DOHH2 (cell line): ENCODE measurements around the gene HOTAIR.
A peak's percentile ranks its signal among the peaks of the same experiment; 100 is the strongest.

Experiments
- H3F3A ChIP-seq: fragments of 200-600 bp; sonication (generic), shearing (Covaris generic); 2 replicates; pipeline ENCODE4 v1.6.0; 2016; ENCODE audit warnings: antibody characterized with exemption, mild to moderate bottlenecking; ENCODE audit not compliant: control insufficient read depth, insufficient read depth
- H3K27ac ChIP-seq: fragments of 200-600 bp; sonication (generic); 2 replicates; pipeline ENCODE4 v1.5.1; 2014; ENCODE audit warnings: low read depth, mild to moderate bottlenecking, low read length, moderate library complexity
- H3K27me3 ChIP-seq: fragments of 200-600 bp; sonication (generic); 2 replicates; pipeline ENCODE4 v1.6.1; 2014; ENCODE audit warnings: mild to moderate bottlenecking, low read length, mixed read lengths; ENCODE audit not compliant: control insufficient read depth
- H3K36me3 ChIP-seq: fragments of 200-600 bp; sonication (generic); 2 replicates; pipeline ENCODE4 v1.6.1; 2014; ENCODE audit warnings: mild to moderate bottlenecking, low read length, moderate library complexity, mixed read lengths; ENCODE audit not compliant: control insufficient read depth
- H3K4me1 ChIP-seq: fragments of 200-600 bp; sonication (generic); 2 replicates; pipeline ENCODE4 v1.6.1; 2014; ENCODE audit warnings: mild to moderate bottlenecking, low read length, mixed read lengths; ENCODE audit not compliant: control insufficient read depth
- H3K4me2 ChIP-seq: fragments of 200-600 bp; sonication (generic); 2 replicates; pipeline ENCODE4 v1.6.0; 2014; ENCODE audit warnings: mild to moderate bottlenecking, low read length, moderate library complexity
- H3K4me3 ChIP-seq: fragments of 200-600 bp; sonication (generic); 2 replicates; pipeline ENCODE4 v1.5.1; 2014; ENCODE audit warnings: mild to moderate bottlenecking, low read length, mixed read lengths
- H3K79me2 ChIP-seq: fragments of 200-600 bp; sonication (generic); 2 replicates; pipeline ENCODE4 v1.6.1; 2014; ENCODE audit warnings: mild to moderate bottlenecking, low read length, mixed read lengths; ENCODE audit not compliant: control insufficient read depth
- H3K9me2 ChIP-seq: fragments of 200-600 bp; sonication (generic); replicated peaks from 2 replicates; pipeline ENCODE4 v1.6.1; 2014; ENCODE audit warnings: mild to moderate bottlenecking, low read length, mixed read lengths; ENCODE audit not compliant: control insufficient read depth
- H3K9me3 ChIP-seq: fragments of 200-600 bp; sonication (generic); 2 replicates; pipeline ENCODE4 v1.6.1; 2014; ENCODE audit warnings: antibody characterized with exemption, low read length, mixed read lengths; ENCODE audit not compliant: control insufficient read depth, insufficient read depth
- H4K20me1 ChIP-seq: fragments of 200-600 bp; sonication (generic); 2 replicates; pipeline ENCODE4 v1.6.0; 2014; ENCODE audit warnings: low read depth, mild to moderate bottlenecking, antibody characterized with exemption, low read length, moderate library complexity; ENCODE audit not compliant: control insufficient read depth, insufficient read depth
- CTCF ChIP-seq: fragments of 200-600 bp; sonication (generic); IDR thresholded peaks from one replicate; pipeline ENCODE4 v1.5.1; 2014; ENCODE audit warnings: antibody characterized with exemption, mild to moderate bottlenecking, low read depth, low read length; ENCODE audit not compliant: poor library complexity, severe bottlenecking
- EZH2phosphoT487 ChIP-seq: fragments of 200-600 bp; sonication (generic); IDR thresholded peaks from 2 replicates; pipeline ENCODE4 v1.6.1; 2017; ENCODE audit warnings: borderline replicate concordance, mild to moderate bottlenecking, antibody characterized with exemption, low read length, moderate library complexity, mixed read lengths

Gene HOTAIR

GRCh38 chr12:53969588-53970259, 5.0 kb downstream of the HOTAIR start:
- no peaks in the 10 kb centered on the region for H3F3A ChIP-seq
- H3K9me2 ChIP-seq, result no peaks in the 10 kb centered on the region
- H3K27ac ChIP-seq, result no peak overlapping the region
- peaks cover 18% of the 10 kb centered on the region for H3K4me1 ChIP-seq
- H3K79me2 ChIP-seq, result no peaks in the 10 kb centered on the region
- H3K36me3 ChIP-seq, result no peaks in the 10 kb centered on the region
- no peak overlapping the region for H3K4me3 ChIP-seq
- H3K4me2 ChIP-seq, result no peak overlapping the region
- TF ChIP-seq EZH2phosphoT487, result no peak
- no peak for TF ChIP-seq CTCF
- H4K20me1 ChIP-seq, result no peaks in the 10 kb centered on the region; the same call in 1 of the 2 replicates
- peaks cover 97% of the 10 kb centered on the region for H3K27me3 ChIP-seq
- no peaks in the 10 kb centered on the region for H3K9me3 ChIP-seq

GRCh38 chr12:53968214-53969127, 6.3 kb downstream of the HOTAIR start:
- Histone ChIP-seq H3K4me3 (no peak overlapping the region), H3K27me3 (peaks cover 95% of the 10 kb centered on the region), H3K4me1 (peaks cover 7% of the 10 kb centered on the region), H3K27ac (no peak overlapping the region), H3K9me2 (no peaks in the 10 kb centered on the region), H4K20me1 (no peaks in the 10 kb centered on the region; the same call in 1 of the 2 replicates), H3F3A (no peaks in the 10 kb centered on the region), H3K79me2 (no peaks in the 10 kb centered on the region), H3K36me3 (no peaks in the 10 kb centered on the region), H3K4me2 (no peak overlapping the region), H3K9me3 (no peaks in the 10 kb centered on the region)
- TF ChIP-seq CTCF, result no peak
- TF ChIP-seq EZH2phosphoT487, result peak; percentile 62; the same call in 1 of the 2 replicates

GRCh38 chr12:53967421-53967925, 7.3 kb downstream of the HOTAIR start:
- Histone ChIP-seq H3K4me1 (peaks cover 7% of the 10 kb centered on the region), H3K27ac (no peak overlapping the region), H3K79me2 (no peaks in the 10 kb centered on the region), H3K9me2 (no peaks in the 10 kb centered on the region), H3K27me3 (peaks cover 88% of the 10 kb centered on the region), H3F3A (no peaks in the 10 kb centered on the region), H3K4me3 (no peak overlapping the region), H3K4me2 (no peak overlapping the region), H3K9me3 (no peaks in the 10 kb centered on the region), H3K36me3 (no peaks in the 10 kb centered on the region), H4K20me1 (no peaks in the 10 kb centered on the region; the same call in 1 of the 2 replicates)
- no peak for TF ChIP-seq CTCF
